Measurements from ENCODE around the gene OPCML.

OPCML gene

DNA sequence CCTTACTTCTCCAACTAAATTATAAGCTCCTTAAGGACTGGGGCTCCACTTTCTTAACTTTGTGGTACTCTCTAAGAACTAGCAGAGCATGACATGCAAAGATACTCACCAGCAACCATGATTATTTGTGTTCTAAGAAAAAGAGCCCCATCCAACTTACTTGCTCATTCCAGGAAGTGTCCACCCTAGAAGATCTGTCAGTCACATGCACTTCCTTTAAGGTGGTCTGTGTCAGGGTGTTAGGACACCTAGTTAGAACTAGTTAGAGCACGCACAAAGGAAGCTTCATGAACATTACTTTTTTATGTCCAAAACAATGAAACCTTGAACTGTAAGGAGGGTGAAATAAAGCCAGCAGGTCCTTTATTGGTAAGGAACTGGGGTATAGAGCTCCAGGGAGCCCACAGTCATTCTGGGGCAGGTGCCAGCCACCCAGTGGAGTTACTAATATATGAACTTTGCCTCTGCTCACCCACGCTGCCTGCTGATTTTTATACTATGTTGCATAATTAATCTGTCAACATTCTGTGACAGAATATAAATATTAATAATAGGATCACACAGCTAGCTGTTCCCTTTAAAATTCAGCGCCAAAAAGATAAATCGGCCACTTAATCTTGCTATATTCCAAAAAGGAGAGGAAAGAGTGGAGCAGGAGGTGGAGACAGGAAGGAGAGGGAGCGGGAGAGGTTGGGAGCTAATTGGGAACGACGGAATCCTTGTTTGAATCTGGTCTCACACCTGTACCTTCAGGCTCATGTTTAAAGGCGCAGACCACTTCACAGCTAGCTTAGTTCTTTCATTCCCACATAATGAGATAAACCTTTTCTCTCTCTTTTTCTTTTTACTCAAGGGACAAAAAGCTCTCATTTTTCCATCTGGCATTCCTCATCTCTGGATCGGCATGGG lies 755.0 kb downstream of the OPCML start:
- Histone ChIP-seq H2AFZ (ENCODE audit: low read depth) (no peak overlapping the region), H3K79me2 (ENCODE audit: insufficient read depth, low read depth) (no peaks in the 10 kb centered on the region), H3K36me3 (ENCODE audit: insufficient read depth) (no peaks in the 10 kb centered on the region), H3K4me2 (no peak overlapping the region), H3K4me3 (IDR thresholded peaks at IDR 0.05; ENCODE audit: insufficient read depth, low read depth, low read length) (no peak overlapping the region), H3K27ac (no peak overlapping the region), H3K9ac (no peak overlapping the region), H3K27me3 (ENCODE audit: insufficient read depth, low read depth) (no peaks in the 10 kb centered on the region), H3K4me1 (ENCODE audit: low read depth, poor library complexity, severe bottlenecking) (no peaks in the 10 kb centered on the region), H4K20me1 (ENCODE audit: insufficient read depth) (no peaks in the 10 kb centered on the region)
- TF ChIP-seq, protein P1, sequence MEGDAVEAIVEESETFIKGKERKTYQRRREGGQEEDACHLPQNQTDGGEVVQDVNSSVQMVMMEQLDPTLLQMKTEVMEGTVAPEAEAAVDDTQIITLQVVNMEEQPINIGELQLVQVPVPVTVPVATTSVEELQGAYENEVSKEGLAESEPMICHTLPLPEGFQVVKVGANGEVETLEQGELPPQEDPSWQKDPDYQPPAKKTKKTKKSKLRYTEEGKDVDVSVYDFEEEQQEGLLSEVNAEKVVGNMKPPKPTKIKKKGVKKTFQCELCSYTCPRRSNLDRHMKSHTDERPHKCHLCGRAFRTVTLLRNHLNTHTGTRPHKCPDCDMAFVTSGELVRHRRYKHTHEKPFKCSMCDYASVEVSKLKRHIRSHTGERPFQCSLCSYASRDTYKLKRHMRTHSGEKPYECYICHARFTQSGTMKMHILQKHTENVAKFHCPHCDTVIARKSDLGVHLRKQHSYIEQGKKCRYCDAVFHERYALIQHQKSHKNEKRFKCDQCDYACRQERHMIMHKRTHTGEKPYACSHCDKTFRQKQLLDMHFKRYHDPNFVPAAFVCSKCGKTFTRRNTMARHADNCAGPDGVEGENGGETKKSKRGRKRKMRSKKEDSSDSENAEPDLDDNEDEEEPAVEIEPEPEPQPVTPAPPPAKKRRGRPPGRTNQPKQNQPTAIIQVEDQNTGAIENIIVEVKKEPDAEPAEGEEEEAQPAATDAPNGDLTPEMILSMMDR (conservative IDR thresholded peaks at IDR 0.05; ENCODE audit: low read depth, low read length): no peak

- H3K4me2 ChIP-seq: no peak overlapping the region
- H3K9ac ChIP-seq: no peak overlapping the region
- no peaks in the 10 kb centered on the region for H3K36me3 ChIP-seq (ENCODE audit: insufficient read depth)
- H4K20me1 ChIP-seq (ENCODE audit: insufficient read depth): no peaks in the 10 kb centered on the region
- no peak overlapping the region for H3K4me3 ChIP-seq (IDR thresholded peaks at IDR 0.05; ENCODE audit: insufficient read depth, low read depth, low read length)
- TF ChIP-seq, protein P1 (conservative IDR thresholded peaks at IDR 0.05; ENCODE audit: low read depth, low read length): no peak
- H2AFZ ChIP-seq (ENCODE audit: low read depth): no peak overlapping the region
- H3K27ac ChIP-seq: no peak overlapping the region
- no peaks in the 10 kb centered on the region for H3K27me3 ChIP-seq (ENCODE audit: insufficient read depth, low read depth)
- no peaks in the 10 kb centered on the region for H3K79me2 ChIP-seq (ENCODE audit: insufficient read depth, low read depth)
- H3K4me1 ChIP-seq (ENCODE audit: low read depth, poor library complexity, severe bottlenecking): no peaks in the 10 kb centered on the region
Observed at GRCh38 chr11:132773751-132774150, 758.5 kb downstream of the OPCML start.

GRCh38 chr11:132772703-132773545 lies 759.4 kb downstream of the OPCML start:
- H2AFZ ChIP-seq (ENCODE audit: low read depth): no peak overlapping the region
- H3K9ac ChIP-seq: no peak overlapping the region
- no peak overlapping the region for H3K27ac ChIP-seq
- TF ChIP-seq, protein P1 (conservative IDR thresholded peaks at IDR 0.05; ENCODE audit: low read depth, low read length): no peak
- no peaks in the 10 kb centered on the region for H3K36me3 ChIP-seq (ENCODE audit: insufficient read depth)
- H4K20me1 ChIP-seq (ENCODE audit: insufficient read depth): no peaks in the 10 kb centered on the region
- H3K4me2 ChIP-seq: no peak overlapping the region
- no peaks in the 10 kb centered on the region for H3K79me2 ChIP-seq (ENCODE audit: insufficient read depth, low read depth)
- no peak overlapping the region for H3K4me3 ChIP-seq (IDR thresholded peaks at IDR 0.05; ENCODE audit: insufficient read depth, low read depth, low read length)
- no peaks in the 10 kb centered on the region for H3K27me3 ChIP-seq (ENCODE audit: insufficient read depth, low read depth)
- H3K4me1 ChIP-seq (ENCODE audit: low read depth, poor library complexity, severe bottlenecking): no peaks in the 10 kb centered on the region

GRCh38 chr11:132771746-132772145 lies 760.6 kb downstream of the OPCML start:
- Histone ChIP-seq H4K20me1 (ENCODE audit: insufficient read depth) (no peaks in the 10 kb centered on the region), H3K36me3 (ENCODE audit: insufficient read depth) (no peaks in the 10 kb centered on the region), H2AFZ (ENCODE audit: low read depth) (no peak overlapping the region), H3K4me3 (IDR thresholded peaks at IDR 0.05; ENCODE audit: insufficient read depth, low read depth, low read length) (no peak overlapping the region), H3K79me2 (ENCODE audit: insufficient read depth, low read depth) (no peaks in the 10 kb centered on the region), H3K9ac (no peak overlapping the region), H3K27ac (no peak overlapping the region), H3K27me3 (ENCODE audit: insufficient read depth, low read depth) (no peaks in the 10 kb centered on the region), H3K4me1 (ENCODE audit: low read depth, poor library complexity, severe bottlenecking) (no peaks in the 10 kb centered on the region), H3K4me2 (no peak overlapping the region)
- TF ChIP-seq, protein P1 (conservative IDR thresholded peaks at IDR 0.05; ENCODE audit: low read depth, low read length): no peak

All from KMS-11 (cell line).